ENCODE measurements around the gene SZT2. TPM values are rescaled to one million over a fixed set of nuclear protein-coding genes. Genes with fewer than 3 reads are reported as not detected.
"Not testable (repeated sequence)": the region's sequence is repeated elsewhere in the genome, so short reads cannot be mapped to it uniquely, and the experiment has no call there.

SZT2 gene
- polyA plus RNA-seq, 3 donors: 21.4 to 34.7 (median 33.0) TPM

DNA sequence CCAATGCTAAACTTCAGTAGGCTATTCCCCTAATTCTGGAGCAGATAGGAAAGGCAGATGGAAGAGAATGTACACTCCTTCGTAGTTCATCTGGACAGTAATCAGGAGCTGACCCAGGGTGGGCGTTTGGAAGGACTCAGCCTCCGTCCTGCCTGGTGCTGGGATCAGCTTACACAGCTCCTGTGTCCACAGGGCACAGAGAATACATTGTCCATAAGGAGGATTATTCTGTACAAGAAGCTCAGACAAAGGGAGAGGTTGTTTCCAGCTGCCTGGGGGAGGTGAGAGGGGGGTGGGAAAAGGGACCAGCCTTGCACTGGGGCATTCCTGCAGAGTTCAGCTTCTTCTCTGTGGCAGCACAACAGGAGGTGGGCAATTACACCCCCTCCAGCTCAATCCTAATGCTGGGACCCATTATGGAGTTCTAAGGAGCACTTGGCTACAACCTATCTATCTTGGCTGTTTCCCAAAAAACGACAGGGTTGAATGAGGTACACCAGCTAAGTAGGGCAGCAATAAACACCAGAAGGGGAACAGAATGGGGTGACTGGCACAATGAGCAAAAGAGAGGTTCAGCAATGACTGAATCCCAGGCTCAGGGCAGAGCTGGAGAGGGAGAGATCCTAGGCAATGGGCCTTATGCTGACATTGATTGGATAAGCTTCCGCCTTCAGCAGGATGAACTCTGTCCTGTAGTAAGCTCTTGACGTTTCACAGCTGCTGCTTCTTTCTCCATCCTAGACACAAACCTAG lies 7.5 kb upstream of the SZT2 start:
- no peak for DNase-seq

DNA sequence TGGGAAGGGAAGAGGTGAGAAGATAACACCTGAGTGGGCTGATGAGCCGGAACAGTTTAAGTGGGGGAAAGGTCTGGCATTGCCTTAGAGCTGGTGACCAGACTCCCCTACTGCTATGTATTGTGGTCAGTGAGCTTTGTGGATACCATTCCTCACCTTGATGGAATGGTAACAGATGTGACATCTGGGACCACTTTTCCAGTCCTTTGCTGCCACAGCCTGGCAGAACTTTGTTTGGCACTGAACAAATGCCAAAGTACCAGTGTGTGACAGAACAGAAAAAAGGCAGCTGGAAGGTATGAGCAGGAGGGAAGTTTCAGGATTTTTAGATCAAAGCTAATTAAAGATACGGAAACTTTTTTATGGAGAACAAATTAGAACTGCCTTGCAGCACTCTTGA lies 6.2 kb upstream of the SZT2 start:
- no peak for DNase-seq

DNA sequence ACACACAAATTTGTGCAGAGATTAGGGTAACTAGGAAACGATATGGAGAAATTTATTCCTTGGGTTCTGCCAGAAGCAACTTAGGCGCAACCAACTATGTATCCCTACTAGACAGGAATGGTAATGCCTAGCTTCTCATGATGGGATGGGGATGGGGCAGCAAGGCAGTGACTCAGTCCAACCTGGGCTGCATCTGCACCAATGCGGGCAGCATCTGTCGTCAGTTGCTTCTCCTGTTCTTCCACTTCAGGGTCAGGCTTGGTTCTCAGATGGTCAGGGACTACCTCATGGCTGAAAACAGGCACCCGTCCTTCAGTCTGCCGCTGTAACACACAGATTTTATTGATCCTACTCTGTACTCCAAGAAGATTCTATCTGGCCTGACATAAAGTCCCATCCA lies 3.0 kb upstream of the SZT2 start:
- DNase-seq: no peak

DNA sequence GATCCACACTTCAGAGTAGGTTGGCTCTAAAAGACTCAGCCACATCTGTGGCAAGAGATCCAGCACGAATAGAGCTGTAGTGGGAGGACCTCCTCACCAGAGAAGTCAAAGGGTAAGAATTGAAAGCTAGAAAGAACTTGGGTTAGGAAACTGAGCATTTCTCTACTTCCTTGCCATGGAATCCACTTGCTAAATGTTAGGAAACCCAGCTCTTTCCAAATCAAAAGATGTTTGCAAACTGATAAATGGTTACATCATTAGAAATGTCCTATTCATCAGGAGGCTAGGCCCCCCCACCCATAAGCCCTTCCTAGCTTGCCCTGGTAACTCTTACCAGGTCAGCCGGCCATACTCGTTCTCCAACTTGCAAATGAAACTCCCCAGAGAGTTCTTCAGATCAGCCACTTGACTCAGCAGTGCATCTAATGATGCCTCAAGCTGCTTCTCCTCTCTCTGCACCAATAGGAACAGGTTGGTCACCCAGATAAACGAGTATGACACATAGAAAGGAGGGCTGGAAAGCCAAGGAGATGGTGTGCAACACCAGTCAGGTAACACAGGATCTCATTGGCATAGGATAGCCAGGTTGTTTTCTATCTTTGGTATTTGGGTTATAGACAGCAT lies 1.6 kb upstream of the SZT2 start:
- no peak for DNase-seq

DNA sequence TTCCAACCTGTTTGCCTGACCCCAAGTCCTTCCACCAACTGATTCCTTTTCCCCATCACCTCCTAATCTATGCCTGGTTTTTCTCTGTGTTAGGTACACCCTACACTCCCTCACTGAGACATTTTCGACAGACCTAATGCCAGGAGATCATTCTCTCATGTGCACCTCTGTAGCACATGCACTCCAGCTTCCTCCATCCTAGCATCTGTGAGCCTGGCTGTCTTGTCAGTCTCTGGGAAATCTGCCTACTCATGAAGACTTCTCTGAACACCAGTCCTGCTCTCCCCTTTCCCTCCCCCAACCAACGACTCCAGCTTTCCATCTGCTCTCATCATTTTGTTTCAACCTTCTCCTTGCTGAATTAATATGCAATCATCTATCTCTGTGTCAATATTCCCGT lies 1.1 kb upstream of the SZT2 start:
- DNase-seq: no peak

DNA sequence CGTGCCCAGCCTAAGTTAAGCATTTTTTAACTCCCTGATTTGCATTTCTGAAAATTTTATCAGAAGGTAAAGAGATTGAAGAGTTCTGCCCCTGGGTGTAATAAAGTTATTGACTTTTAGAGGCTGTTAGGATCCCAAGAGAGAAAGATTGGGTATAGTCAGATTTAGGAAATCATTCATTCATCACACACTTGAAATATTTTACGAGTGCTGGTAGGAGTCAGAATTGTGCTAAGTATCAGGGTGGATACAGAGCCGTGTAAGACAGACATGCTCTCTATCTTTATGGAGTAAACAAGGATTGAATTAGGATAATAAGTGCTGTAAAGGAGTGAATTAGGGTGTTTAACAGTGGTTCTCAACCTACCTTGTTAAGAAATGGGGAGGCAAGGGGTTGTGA lies 3.0 kb downstream of the SZT2 start:
- no peak for DNase-seq

DNA sequence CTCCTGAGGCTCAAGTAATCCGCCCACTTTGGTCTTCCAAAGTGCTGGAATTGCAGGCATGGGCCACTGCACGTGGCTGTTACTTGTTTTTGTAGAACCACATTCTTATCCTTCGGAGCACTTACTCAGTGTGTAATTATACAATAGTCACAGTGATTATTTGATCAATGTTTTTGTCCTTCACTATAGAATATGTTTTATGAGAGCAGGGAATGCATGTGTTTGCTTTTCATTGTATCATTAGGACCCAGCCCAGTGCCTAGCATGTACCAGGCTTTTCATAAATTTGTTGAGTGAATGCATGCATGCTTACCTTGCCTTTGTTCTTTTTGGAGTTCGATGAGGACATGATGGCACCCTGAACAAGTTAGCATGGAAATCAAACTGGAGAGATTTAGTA lies 5.8 kb downstream of the SZT2 start:
- no peak for DNase-seq

DNA sequence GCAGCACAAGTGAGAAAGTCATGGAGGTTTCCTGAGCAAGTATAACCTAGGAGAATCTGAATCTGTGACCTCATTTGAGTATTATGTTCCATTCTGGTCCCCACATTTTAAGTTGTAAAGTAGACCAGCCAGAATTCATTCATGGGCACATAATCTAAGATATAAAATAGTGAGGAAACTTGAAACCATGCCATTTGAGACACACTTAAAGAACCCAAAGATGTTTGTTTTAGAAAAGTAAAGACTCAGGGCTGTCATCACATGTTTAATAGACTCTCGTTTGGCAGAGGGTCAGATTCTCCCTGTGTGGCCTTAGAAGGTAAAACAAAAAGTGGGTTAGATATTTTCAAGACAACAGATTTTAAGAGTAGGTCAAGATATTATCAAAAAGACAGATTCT lies 6.4 kb downstream of the SZT2 start:
- DNase-seq: no peak

DNA sequence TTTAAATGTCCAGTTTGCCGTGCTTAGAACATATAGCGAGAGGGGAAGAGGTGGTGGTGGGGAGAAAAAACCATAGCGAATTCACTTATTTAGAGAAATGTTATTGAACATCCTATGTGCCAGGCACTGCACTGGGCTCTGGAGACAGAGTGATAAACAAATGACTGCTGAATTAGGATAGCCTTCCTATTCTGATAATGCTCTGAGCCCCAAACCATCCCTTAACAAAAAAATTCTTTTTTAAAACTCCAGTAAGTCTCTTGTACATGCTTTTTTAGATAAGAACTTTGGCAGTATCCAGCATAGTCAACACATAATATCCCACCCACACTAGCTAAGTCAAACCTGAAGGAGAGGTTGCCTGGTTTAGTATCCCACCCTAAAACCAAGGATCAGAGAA lies 8.5 kb downstream of the SZT2 start:
- no peak for DNase-seq

DNA sequence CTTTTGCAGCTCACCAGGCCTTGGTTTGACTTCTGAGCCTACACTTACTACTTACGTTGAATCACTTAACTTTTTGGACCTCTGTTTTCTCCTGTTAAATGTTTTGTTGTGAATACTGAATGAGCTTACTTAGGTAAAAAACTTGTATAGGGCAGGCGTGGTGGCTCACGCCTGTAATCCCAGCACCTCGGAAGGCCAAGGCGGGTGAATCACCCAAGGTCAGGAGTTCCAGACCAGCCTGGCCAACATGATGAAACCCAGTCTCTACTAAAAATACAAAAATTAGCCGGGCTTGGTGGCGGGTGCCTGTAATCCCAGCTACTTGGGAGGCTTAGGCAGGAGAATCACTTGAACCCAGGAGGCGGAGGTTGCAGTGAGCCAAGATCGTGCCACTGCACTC lies 10.7 kb downstream of the SZT2 start:
- not testable (repeated sequence) for DNase-seq

DNA sequence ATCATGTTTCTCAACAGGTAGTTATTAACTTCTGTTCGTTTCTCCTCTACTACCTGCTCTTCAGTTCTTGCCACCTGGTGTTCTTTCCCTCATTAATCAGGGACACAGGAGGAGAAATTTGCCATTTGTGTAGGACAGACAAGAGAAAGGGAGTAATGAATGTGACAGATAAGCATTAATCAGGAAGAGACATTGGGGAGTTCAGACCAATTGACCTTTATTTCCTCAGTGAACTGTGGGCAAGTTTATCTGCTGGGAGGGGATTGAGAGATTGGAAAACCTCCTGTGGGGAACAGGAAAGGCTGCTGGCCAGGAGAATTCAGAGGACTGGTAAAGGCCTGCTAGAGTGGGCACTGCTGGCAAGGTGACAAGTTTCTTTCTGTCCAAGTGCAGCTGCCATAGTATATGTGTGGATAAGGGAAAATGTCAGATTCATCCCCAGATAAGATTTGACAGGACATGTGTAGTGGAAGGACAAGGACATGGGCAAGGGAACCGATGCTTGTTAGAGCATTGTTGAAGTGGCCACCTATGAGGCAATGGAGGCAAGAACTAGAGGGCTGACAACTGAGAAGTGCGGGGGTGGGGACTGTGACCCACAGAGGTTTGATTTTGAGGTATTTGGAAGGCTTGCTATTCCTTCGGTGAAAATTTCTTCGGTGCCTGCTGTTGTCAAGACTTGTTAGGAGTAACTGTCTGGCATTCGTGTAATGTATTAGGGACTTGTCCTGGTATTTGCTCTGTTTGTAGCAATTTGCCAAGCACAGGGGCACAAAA lies 12.6 kb downstream of the SZT2 start:
- DNase-seq: no peak

DNA sequence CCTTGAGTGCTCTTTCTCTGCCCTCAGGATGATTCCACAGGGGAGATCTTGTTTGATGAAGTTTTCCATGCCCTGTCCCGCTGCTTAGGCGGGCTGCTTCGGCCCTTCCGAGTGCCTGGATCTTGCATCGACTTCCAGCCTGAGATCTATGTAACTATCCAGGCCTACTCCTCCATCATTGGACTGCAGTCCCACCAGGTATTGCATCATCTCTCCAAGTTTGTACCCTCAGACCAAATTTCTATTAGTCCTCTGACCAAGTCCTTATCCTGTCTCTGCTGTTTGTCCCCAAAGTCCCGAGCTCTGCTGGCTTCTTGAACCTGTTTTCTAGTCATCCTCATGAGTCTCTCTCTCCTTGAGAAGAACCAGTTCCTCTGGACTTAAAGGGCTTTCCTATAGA lies 14.7 kb downstream of the SZT2 start:
- no peak for DNase-seq

DNA sequence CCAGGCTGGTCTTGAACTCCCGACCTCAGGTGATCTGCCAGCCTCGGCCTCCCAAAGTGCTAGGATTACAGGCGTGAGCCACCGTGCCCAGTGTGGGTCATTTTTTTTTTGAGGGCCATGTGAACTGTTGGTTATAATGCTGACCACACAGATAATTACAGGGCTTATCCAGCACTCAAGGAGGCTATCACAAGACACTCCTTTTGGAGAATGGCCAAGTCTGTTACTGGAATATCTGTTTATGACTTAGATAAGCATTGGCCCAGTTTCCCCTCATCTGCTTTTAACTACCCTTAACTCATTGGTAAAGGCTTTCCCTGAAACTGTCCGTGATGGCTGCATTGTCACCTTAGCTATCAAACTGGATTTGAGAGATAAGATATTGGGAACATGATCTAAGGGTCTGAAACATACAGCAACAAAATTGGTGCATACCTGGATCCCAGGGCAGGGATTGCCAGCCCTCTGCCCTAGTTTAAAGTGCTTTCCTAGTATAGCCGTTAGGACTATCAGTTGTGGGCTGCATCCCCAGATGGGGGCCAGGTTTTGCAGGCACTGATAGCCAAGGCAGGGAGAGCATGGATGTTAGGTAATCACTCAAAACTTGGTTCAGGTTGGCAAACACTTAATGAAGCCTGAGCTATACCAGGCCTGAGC lies 15.6 kb downstream of the SZT2 start:
- no peak for DNase-seq

DNA sequence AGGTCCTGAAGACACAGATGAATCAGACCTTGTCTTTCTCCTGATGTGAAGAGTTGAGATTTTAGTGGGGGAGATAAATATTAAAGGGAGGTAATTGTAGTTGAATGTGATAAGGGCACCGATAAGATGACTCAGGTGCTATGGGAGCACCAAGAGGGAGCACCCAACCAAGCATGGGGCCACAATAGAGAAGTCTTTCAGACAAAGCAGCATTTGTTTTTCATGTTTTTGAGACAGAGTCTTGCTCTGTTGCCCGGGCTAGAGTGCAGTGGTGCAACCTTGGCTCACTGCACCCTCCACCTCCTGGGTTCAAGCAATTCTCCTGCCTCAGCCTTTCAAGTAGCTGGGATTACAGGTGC lies 16.2 kb downstream of the SZT2 start:
- no peak for DNase-seq

DNA sequence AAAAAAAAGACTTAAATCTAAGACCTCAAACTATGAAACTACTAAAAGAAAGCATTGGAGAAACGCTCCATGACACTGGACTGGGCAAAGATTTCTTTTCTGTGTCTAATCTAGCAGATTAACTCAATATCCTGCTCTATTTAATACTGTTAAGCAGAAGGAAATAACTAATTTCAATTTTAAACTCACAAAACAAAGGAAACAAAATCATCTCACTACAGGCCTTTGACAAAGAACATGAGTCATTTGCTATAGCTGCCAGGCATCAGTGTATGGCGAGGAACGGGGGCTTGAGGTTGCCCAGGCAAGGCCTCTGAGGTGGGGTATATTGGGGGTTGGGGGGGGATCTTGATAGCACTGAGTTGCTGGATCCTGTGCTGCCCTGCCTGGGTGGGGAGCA lies 20.9 kb downstream of the SZT2 start:
- no peak for DNase-seq

DNA sequence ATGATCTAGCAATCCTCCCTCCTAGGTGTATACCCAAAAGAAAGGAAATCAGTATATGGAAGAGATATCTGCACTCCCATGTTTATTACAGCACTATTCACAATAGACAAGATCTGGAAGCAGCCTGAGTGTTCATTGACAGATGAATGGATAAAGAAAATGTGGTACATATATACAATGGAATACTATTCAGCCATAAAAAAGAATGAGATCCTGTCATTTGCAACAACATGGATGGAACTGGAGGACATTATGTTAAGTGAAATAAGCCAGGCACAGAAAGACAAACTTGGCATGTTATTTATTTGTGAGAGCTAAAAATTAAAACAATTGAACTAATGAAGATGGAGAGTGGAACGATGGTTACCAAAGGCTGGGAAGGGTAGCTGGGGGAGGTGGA lies 23.7 kb downstream of the SZT2 start:
- DNase-seq: not testable (repeated sequence)

DNA sequence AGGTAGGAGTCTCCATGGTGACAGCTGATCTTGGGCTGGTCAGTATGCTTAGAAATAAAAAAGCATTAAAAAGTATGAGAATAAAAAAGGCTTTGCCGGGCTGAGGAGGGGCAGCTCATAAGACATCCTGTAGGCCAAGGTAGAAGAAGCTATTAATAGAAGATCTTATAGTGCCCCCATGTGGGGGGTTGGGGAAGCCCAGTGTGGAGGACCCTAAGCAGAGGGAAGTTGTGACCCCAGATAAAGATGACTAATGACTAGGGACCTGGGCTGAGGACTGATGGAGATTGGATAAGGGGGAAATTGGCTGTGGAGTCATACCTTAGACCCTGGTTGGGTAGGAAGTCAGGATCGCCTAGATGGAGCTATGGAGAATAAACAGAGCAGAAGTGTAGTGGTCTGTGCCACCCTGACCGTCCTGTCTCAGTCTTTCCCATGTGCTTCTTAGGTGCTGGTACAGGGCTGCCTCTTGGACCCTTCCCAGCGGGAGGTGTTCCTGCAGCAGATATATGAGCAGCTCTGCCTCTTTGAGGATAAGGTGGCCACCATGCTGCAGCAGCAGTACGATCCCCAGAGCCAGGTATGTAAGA lies 25.0 kb downstream of the SZT2 start:
- peak; percentile 23 for DNase-seq

DNA sequence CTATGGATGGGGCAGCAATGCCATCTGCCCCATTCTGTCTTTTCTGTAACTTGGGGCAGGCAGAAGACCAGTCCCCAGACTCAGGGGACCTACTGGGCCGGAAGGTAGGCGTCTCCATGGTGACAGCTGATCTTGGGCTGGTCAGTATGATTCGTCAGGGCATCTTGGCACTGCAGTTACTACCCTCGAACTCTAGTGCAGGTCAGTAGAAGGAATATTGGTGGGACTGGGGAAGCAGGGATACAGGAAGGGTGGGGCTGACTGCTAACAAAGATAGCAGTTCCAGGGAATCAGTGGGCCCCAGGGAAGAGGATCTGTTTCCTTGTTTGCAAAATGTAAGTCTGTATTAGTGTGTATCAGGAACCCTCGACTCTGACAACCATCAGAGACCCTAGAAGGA lies 26.2 kb downstream of the SZT2 start:
- DNase-seq: no peak

DNA sequence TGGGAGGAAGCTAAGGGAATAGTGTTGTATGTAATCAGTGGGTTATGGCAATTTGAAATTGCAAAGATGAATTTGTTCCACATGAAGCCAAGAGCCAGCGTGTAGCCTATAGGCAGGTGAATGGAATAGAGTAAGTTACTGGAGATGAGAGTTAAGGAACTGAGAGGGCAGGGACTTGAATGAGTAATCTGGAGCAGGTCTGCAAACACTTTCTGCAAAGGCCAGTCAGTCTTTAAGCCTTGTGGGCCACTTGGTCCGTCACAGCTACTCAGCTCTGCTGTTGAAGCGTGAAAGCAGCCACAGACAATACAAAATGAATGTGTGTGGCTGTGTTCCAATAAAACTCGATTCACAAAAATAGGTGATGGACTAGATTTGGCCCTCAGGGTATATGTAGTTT lies 29.2 kb downstream of the SZT2 start:
- no peak for DNase-seq

DNA sequence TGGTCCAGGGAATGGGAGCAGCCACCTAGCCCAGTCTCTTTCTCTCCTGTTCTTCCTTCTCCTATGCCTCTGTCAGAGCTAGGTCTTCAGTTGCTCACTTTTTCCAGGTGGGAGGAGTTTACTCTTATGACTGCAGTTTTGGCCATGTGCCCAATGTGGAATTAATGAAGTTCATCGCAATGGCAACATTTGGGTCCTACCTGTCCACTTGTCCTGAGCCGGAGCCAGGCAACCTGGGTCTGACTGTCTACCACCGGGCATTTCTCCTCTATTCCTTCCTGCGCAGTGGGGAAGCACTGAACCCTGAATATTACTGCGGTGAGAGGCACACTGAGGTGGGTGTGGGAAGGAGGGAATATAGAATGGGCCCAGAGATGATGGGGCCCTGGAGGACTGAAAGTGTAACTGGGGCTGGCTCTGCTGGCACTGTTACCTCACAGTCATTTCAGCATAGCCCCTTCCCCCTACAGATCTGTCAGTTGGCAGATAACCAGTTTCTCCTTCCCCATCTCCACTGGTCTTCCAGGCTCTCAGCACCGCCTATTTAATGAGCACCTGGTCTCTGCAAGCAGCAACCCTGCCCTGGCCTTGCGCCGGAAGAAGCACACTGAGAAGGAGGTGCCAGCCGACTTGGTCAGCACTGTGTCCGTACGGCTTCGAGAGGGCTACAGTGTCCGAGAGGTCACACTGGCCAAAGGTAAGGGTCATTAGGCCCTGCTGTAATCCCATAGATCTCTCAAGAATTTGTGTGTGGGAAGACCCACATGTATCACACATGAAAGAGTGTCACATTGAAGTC lies 30.1 kb downstream of the SZT2 start:
- no peak for DNase-seq

DNA sequence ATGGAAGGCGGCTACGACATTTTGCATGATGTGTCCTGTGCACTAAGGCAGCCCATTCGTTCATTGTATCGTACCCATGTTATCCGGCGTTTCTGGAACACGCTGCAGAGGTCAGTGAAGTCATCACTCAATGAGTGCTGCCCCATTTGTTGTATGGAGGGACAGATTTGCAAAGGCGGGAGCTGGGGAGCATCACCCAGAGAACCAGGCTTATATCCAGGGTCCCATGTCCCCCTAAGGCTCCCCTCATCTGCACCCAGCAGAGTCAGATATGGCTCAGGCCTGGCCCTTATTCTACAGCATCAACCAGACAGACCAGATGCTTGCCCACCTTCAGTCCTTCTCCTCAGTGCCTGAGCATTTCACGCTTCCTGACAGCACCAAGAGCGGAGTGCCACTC lies 31.2 kb downstream of the SZT2 start:
- no peak for DNase-seq

DNA sequence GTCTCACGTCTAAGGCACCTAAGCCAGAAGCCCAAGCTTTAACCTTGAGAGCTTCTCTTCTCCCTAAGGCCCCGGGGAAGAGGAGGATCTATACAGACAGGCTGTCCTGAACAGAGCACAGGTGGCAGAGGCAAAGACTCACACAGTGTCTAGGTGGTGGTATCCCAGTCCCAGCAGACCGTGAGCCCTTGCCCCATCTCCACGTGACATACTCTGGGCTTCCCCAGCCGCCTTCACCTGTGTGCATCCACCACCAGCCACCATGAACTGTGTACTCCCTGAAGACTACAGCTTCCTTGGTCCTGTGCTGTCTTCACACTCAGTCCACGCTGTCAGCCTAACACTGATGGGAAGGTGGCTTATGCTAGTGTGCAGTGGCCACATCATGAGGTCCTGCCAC lies 31.7 kb downstream of the SZT2 start:
- no peak for DNase-seq
